Endodermal cell (in vitro differentiated cells): ENCODE data around the gene SLC22A16. TPM values are rescaled to one million over a fixed set of nuclear protein-coding genes. Genes with fewer than 3 reads are reported as not detected.

Experiments
- DNase-seq: peaks from one replicate; pipeline ENCODE4 v3.0.0-alpha.2; 2017
- H3K27ac ChIP-seq: 2 replicates; pipeline ENCODE4 v1.5.1; 2013; ENCODE audit warnings: mild to moderate bottlenecking, low read depth, low read length, moderate library complexity
- H3K27me3 ChIP-seq: 2 replicates; pipeline ENCODE4 v1.6.1; 2013; ENCODE audit warnings: mild to moderate bottlenecking, low read length, moderate library complexity; ENCODE audit not compliant: insufficient read depth, control insufficient read depth, poor library complexity, severe bottlenecking
- H3K36me3 ChIP-seq: 2 replicates; pipeline ENCODE4 v1.7.0; 2013; ENCODE audit warnings: mild to moderate bottlenecking, low read length, moderate library complexity; ENCODE audit not compliant: control insufficient read depth, insufficient read depth
- H3K4me1 ChIP-seq: one replicate; pipeline ENCODE4 v1.7.0; 2013; ENCODE audit warnings: low read length; ENCODE audit not compliant: control insufficient read depth, insufficient read depth
- H3K4me3 ChIP-seq: 2 replicates; pipeline ENCODE4 v1.5.1; 2013; ENCODE audit warnings: mild to moderate bottlenecking, low read length, moderate library complexity
- H3K9ac ChIP-seq: 2 replicates; pipeline ENCODE4 v1.6.1; 2013; ENCODE audit warnings: mild to moderate bottlenecking, low read length, moderate library complexity; ENCODE audit not compliant: poor library complexity, severe bottlenecking; ENCODE audit errors: extremely low read depth
- H3K9me3 ChIP-seq: 2 replicates; pipeline ENCODE4 v1.6.1; 2013; ENCODE audit warnings: mild to moderate bottlenecking, low read length, moderate library complexity; ENCODE audit not compliant: control insufficient read depth
- H3K27ac Mint-ChIP-seq: 2 replicates; pipeline ENCODE4 v1.8.0; 2020; ENCODE audit warnings: mixed read lengths
- H3K27me3 Mint-ChIP-seq: 2 replicates; pipeline ENCODE4 v1.8.0; 2021; ENCODE audit warnings: mild to moderate bottlenecking, mixed read lengths; ENCODE audit not compliant: insufficient read depth
- H3K36me3 Mint-ChIP-seq: 2 replicates; pipeline ENCODE4 v1.8.0; 2020; ENCODE audit warnings: low read depth, mixed read lengths
- H3K4me1 Mint-ChIP-seq: 2 replicates; pipeline ENCODE4 v1.8.0; 2020; ENCODE audit warnings: mixed read lengths
- H3K4me3 Mint-ChIP-seq: 2 replicates; pipeline ENCODE4 v1.8.0; 2020; ENCODE audit warnings: mild to moderate bottlenecking, moderate library complexity, mixed read lengths
- H3K9me3 Mint-ChIP-seq: 2 replicates; pipeline ENCODE4 v1.8.0; 2020; ENCODE audit warnings: mild to moderate bottlenecking, mixed read lengths
- CTCF ChIP-seq: fragments of 200-600 bp; sonication (generic); conservative IDR thresholded peaks from 2 replicates; pipeline ENCODE4 v1.5.0; 2021; ENCODE audit warnings: antibody characterized with exemption, mild to moderate bottlenecking
- WGBS, 2 experiments: methylation state at CpG; one replicate each; pipeline versions ENCODE4 v1.1.5 to v1.1.7; 2013; ENCODE audit warnings: missing lambda C conversion rate in 2 of 2, mixed read lengths in 1 of 2; ENCODE audit not compliant: insufficient coverage in 1 of 2, insufficient read length in 1 of 2; 5-methylcytosine and 5-hydroxymethylcytosine counted together
- total RNA-seq, 2 donors: library from RNA; stranded (reverse); fragmentation: NEBNext Ultra II Directional in 1 of 2; extraction: Animal tissue kit (Norgen Biotek cat#: 25700) in 1 of 2; gene quantifications; 2 replicates in 1 of 2; 3 replicates in 1 of 2; pipeline ENCODE4 v1.2.1, GENCODE V29; 2021

SLC22A16 gene
- total RNA-seq, 2 donors from 2014 or later, result not detected

DNA sequence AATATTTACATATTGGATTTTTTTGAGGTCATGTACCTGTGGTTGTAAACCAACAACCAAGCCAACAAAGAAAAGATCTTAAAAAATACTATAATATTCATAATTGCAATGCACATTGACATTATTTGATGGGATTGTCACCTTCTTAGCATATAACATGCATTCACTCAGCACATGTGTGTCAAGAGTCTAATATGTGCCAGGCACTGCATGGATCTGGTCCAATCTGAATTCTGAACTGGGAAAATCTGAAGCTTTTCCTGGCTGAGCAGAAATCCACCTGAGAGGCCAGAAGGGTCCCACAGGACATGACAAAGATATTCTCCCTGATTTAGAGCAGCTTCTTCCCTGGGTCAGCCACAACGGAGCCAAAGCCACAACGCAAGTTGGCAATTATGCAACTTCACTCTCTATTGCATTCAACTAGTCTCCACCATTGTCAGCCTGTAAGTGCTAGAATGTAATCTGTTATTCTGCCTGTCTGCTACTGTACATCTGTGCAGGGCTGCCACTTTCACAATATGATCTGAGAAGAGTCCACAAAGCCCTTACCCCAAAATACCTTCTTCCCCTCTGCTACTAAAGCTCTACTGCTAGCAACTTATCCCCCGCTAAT lies 44.0 kb downstream of the SLC22A16 start:
- no peak overlapping the region for H3K27ac Mint-ChIP-seq
- WGBS, 2 experiments, result 81 to 95% methylated on average over 2 to 3 of the region's 3 CpGs

GRCh38 chr6:110430741-110431140 lies 45.7 kb downstream of the SLC22A16 start:
- H3K27ac Mint-ChIP-seq, result no peak overlapping the region
- TF ChIP-seq CTCF, result no peak
- H3K9me3 ChIP-seq, result peaks cover 11% of the 10 kb centered on the region
- no peaks in the 10 kb centered on the region for H3K4me1 ChIP-seq
- H3K27me3 ChIP-seq, result no peaks in the 10 kb centered on the region
- H3K4me3 ChIP-seq, result no peak overlapping the region
- no peak overlapping the region for H3K9ac ChIP-seq
- no peaks in the 10 kb centered on the region for H3K36me3 ChIP-seq
- H3K27ac ChIP-seq, result no peak overlapping the region
- 91 to 100% methylated on average over 2 to 4 of the region's 4 CpGs for WGBS, 2 experiments
- no peak overlapping the region for H3K4me3 Mint-ChIP-seq
- peaks cover 5% of the 10 kb centered on the region for H3K4me1 Mint-ChIP-seq
- no peaks in the 10 kb centered on the region for H3K36me3 Mint-ChIP-seq
- peaks cover 10% of the 10 kb centered on the region for H3K27me3 Mint-ChIP-seq
- no peak for DNase-seq
- no peaks in the 10 kb centered on the region for H3K9me3 Mint-ChIP-seq

More for the DNA sequence above, 44.0 kb downstream of the SLC22A16 start:
- TF ChIP-seq CTCF, result no peak
- Mint-ChIP-seq H3K4me1 (peaks cover 5% of the 10 kb centered on the region), H3K9me3 (no peaks in the 10 kb centered on the region), H3K27me3 (peaks cover 8% of the 10 kb centered on the region), H3K4me3 (no peak overlapping the region), H3K36me3 (no peaks in the 10 kb centered on the region)
- Histone ChIP-seq H3K9ac (no peak overlapping the region), H3K27me3 (no peaks in the 10 kb centered on the region), H3K9me3 (peaks cover 12% of the 10 kb centered on the region), H3K4me3 (no peak overlapping the region), H3K4me1 (no peaks in the 10 kb centered on the region), H3K27ac (no peak overlapping the region), H3K36me3 (no peaks in the 10 kb centered on the region)
- no peak for DNase-seq

DNA sequence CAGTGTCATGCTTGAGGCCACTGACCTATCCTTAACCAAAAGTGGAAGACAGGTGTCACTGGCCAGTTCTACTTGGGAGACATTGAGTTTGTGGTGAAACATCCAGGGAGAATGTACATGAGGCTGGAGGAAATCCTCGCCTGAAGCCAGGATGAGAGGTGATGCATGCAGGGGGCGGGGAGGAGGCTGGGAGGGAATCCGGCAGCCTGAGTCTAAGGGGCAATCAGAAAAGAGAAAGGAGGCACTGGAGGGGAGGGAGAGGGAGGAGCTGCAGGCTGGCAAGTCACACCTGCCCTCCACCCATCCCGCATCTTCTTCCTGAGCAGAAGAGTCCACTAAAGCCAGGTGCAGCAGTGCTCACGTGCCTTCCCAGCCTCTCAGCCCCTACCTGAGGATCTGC lies 46.2 kb downstream of the SLC22A16 start:
- Histone ChIP-seq H3K36me3 (no peaks in the 10 kb centered on the region), H3K9me3 (peaks cover 6% of the 10 kb centered on the region), H3K27ac (no peak overlapping the region), H3K4me3 (no peak overlapping the region), H3K9ac (no peak overlapping the region), H3K27me3 (no peaks in the 10 kb centered on the region), H3K4me1 (no peaks in the 10 kb centered on the region)
- Mint-ChIP-seq H3K9me3 (no peaks in the 10 kb centered on the region), H3K4me3 (no peak overlapping the region), H3K36me3 (no peaks in the 10 kb centered on the region), H3K4me1 (peaks cover 5% of the 10 kb centered on the region), H3K27me3 (peaks cover 10% of the 10 kb centered on the region), H3K27ac (no peak overlapping the region)
- peak; percentile 66 for DNase-seq
- TF ChIP-seq CTCF, result no peak
- WGBS, 2 experiments, result 72 to 88% methylated on average over 1 to 5 of the region's 5 CpGs
